Stimulated activated CD4-positive, alpha-beta T cell treated with anti-CD3 and anti-CD28 coated beads, Interleukin-4, amount 100 ng/mL, for 4 hours (primary cell): Measurements from ENCODE around the gene FAM47A.

Source experiments
- DNase-seq, 2 experiments: peaks; one replicate each; pipeline ENCODE4 v3.0.0-alpha.2; 2020

The FAM47A gene

GRCh38 chrX:34132028-34132427 lies at the start of gene FAM47A:
Gene FAM47A, minus strand, starts transcription at chrX:34132314. Its CDS starts 36 bp downstream, at chrX:34132278.
- DNase-seq: no peak

GRCh38 chrX:34147345-34147744 lies 15.2 kb upstream of the FAM47A start:
- no peak for DNase-seq

GRCh38 chrX:34146906-34147305 lies 14.8 kb upstream of the FAM47A start:
- no peak for DNase-seq

- no peak for DNase-seq
Measured at GRCh38 chrX:34144246-34144645, 12.1 kb upstream of the FAM47A start.

GRCh38 chrX:34140816-34141215 lies 8.7 kb upstream of the FAM47A start:
- DNase-seq: no peak

- DNase-seq: no peak
Measured at GRCh38 chrX:34130980-34131744, 952 bp downstream of the FAM47A start.

- DNase-seq: no peak
Measured at GRCh38 chrX:34130501-34130900, 1.6 kb downstream of the FAM47A start.

GRCh38 chrX:34126011-34126410 lies 6.1 kb downstream of the FAM47A start:
- no peak for DNase-seq

- DNase-seq: no peak
Measured at GRCh38 chrX:34119122-34119521, 13.0 kb downstream of the FAM47A start.

GRCh38 chrX:34112459-34112858 lies 19.7 kb downstream of the FAM47A start:
- DNase-seq: no peak
